ENCODE measurements around the gene ANKS1B. TPM values are rescaled to one million over a fixed set of nuclear protein-coding genes. Genes with fewer than 3 reads are reported as not detected.

ANKS1B gene
- total RNA-seq, 4 donors from 2014 or later: 0.88 to 10.7 (median 4.4) TPM

DNA sequence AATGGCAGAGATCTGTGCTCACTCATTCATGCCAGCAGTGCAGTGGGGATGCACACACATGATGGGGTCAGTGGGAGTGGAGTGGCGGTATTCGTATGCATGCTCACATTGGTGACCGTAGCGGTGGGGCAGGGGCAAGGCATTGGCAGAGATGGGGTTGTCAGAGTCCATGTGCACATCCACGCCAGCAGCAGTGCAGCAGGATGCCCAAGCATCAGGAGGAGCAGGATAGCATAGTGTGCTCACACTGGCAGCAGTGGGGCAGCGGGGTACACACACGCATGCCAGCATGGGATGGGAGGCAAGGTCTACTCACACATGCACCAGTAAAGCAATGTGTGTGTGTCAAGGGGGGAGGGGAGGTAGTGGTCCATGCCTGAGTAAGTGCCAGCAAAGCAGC is 426.6 kb downstream of the ANKS1B start:
- Histone ChIP-seq H3K36me3 (no peaks in the 10 kb centered on the region), H3K27ac (no peak overlapping the region)
- peak in 1 of 3 donors; percentile 39 for DNase-seq

GRCh38 chr12:99553461-99553860 is 431.3 kb downstream of the ANKS1B start:
- no peaks in the 10 kb centered on the region for H3K27me3 ChIP-seq
- no peak overlapping the region for H3K4me3 ChIP-seq
- no peak for DNase-seq
- no peak overlapping the region for H3K27ac ChIP-seq
- no peak for TF ChIP-seq POLR2A (IDR thresholded peaks at IDR 0.05)
- TF ChIP-seq CTCF (IDR thresholded peaks at IDR 0.05): no peak
- H3K4me1 ChIP-seq: no peaks in the 10 kb centered on the region
- no peaks in the 10 kb centered on the region for H3K36me3 ChIP-seq
- no peaks in the 10 kb centered on the region for H3K9me3 ChIP-seq

More for the DNA sequence above, 426.6 kb downstream of the ANKS1B start:
- TF ChIP-seq POLR2A (IDR thresholded peaks at IDR 0.05) (no peak), CTCF (IDR thresholded peaks at IDR 0.05) (no peak)
- Histone ChIP-seq H3K4me1 (no peaks in the 10 kb centered on the region), H3K9me3 (no peaks in the 10 kb centered on the region), H3K4me3 (no peak overlapping the region), H3K27me3 (no peaks in the 10 kb centered on the region)

- DNase-seq: no peak
- Histone ChIP-seq H3K27ac (no peak overlapping the region), H3K4me1 (no peaks in the 10 kb centered on the region)
These were observed 432.7 kb downstream of the ANKS1B start for GRCh38 chr12:99552022-99552421.

DNA sequence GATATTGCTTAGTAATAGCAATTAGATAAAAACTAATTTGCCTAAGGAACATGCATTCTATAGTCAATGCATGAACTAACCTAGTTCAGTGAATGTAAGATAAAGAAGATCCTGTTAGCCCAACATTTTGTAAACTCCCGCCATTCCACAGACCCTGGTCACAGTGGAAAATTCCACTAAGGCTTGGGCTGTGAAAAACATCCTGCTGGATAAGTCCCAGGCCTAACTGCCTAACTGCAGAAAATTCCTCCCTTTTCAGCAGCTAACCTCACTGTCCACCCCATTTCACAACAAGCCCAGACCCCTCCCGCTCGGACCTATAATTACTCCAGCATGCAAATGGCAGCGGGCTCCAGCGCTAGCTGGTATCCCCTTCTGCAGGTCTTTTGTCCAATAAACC is 435.1 kb downstream of the ANKS1B start:
- DNase-seq: no peak
- Histone ChIP-seq H3K4me3 (no peak overlapping the region), H3K27ac (no peak overlapping the region), H3K9me3 (no peaks in the 10 kb centered on the region), H3K4me1 (no peaks in the 10 kb centered on the region), H3K27me3 (no peaks in the 10 kb centered on the region), H3K36me3 (no peaks in the 10 kb centered on the region)
- TF ChIP-seq POLR2A (IDR thresholded peaks at IDR 0.05): no peak
- TF ChIP-seq CTCF (IDR thresholded peaks at IDR 0.05): no peak

More at GRCh38 chr12:99552022-99552421, 432.7 kb downstream of the ANKS1B start:
- Histone ChIP-seq H3K27me3 (no peaks in the 10 kb centered on the region), H3K4me3 (no peak overlapping the region), H3K9me3 (no peaks in the 10 kb centered on the region), H3K36me3 (no peaks in the 10 kb centered on the region)
- TF ChIP-seq CTCF (IDR thresholded peaks at IDR 0.05) (no peak), POLR2A (IDR thresholded peaks at IDR 0.05) (no peak)

DNA sequence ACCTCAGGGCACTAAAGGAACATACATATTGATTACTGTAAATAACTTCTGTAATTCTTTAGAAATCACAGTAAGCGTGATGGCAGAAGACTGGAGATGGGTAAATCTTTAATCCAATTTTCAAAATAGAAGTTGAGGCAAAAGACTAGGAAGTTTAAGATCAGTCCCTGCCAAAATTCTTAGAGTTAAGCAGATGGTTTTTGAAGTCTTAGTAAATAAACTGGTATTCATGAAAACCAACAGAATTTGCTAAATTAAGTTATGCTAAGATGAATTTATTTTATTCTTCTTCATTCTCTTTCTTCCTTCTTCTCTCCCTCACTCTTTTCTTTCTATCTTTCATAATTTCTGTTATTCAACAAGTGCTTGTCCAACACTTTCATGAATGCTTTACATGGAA is 435.5 kb downstream of the ANKS1B start:
- H3K9me3 ChIP-seq: no peaks in the 10 kb centered on the region
- no peak overlapping the region for H3K27ac ChIP-seq
- no peaks in the 10 kb centered on the region for H3K4me1 ChIP-seq
- H3K36me3 ChIP-seq: no peaks in the 10 kb centered on the region
- no peak for DNase-seq
- TF ChIP-seq CTCF (IDR thresholded peaks at IDR 0.05) (no peak), POLR2A (IDR thresholded peaks at IDR 0.05) (no peak)
- H3K27me3 ChIP-seq: no peaks in the 10 kb centered on the region
- H3K4me3 ChIP-seq: no peak overlapping the region

DNA sequence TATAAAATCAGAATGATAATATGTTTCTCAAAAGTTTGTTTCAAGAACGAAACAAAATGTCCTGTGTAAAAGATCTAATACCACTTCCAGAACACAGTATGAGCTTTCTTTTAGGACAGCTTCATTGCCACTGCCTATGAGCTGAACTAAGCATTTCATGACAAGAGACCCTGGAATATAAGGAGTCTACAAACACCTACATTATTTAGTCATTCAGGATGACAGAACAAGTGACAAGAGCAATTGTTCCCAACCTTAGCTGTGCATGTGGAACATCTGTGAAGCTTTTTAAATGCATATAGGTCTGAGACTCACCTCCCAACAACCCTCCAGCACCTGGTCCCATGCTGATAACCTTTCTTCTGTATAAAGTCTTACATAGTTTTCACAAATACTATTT is 440.3 kb downstream of the ANKS1B start:
- Histone ChIP-seq H3K4me3 (no peak overlapping the region), H3K27me3 (no peaks in the 10 kb centered on the region), H3K36me3 (no peaks in the 10 kb centered on the region), H3K4me1 (no peaks in the 10 kb centered on the region), H3K9me3 (no peaks in the 10 kb centered on the region), H3K27ac (no peak overlapping the region)
- DNase-seq: no peak
- TF ChIP-seq POLR2A (IDR thresholded peaks at IDR 0.05): no peak
- no peak for TF ChIP-seq CTCF (IDR thresholded peaks at IDR 0.05)

All from Peyer's patch (tissue), 4 donors.